ENCODE measurements around the gene FHIT.
"Not testable (repeated sequence)": the region's sequence is repeated elsewhere in the genome, so short reads cannot be mapped to it uniquely, and the experiment has no call there.

FHIT gene

GRCh38 chr3:61065451-61066011 is 185.7 kb downstream of the FHIT start:
- Histone ChIP-seq H2AFZ (ENCODE audit: low read length, unreplicated experiment) (no peak overlapping the region), H3K4me3 (ENCODE audit: low read depth, low read length) (no peak overlapping the region), H3K27me3 (ENCODE audit: insufficient read depth, low read length) (no peaks in the 10 kb centered on the region), H3K36me3 (ENCODE audit: insufficient read depth, low read length) (no peaks in the 10 kb centered on the region), H3K27ac (ENCODE audit: low read depth, low read length) (no peak overlapping the region), H3K79me2 (ENCODE audit: control insufficient read depth, insufficient read depth, low read length, unreplicated experiment) (no peaks in the 10 kb centered on the region), H3K4me1 (ENCODE audit: control insufficient read depth, insufficient read depth, low read length, unreplicated experiment) (no peaks in the 10 kb centered on the region)

GRCh38 chr3:61061092-61061723 is 190.0 kb downstream of the FHIT start:
- Histone ChIP-seq H3K27ac (ENCODE audit: low read depth, low read length) (no peak overlapping the region), H3K27me3 (ENCODE audit: insufficient read depth, low read length) (no peaks in the 10 kb centered on the region), H2AFZ (ENCODE audit: low read length, unreplicated experiment) (no peak overlapping the region)

GRCh38 chr3:61060411-61060861 is 190.8 kb downstream of the FHIT start:
- H3K4me3 ChIP-seq (ENCODE audit: low read depth, low read length), result no peak overlapping the region
- H3K27ac ChIP-seq (ENCODE audit: low read depth, low read length), result no peak overlapping the region
- no peaks in the 10 kb centered on the region for H3K27me3 ChIP-seq (ENCODE audit: insufficient read depth, low read length)
- no peak overlapping the region for H2AFZ ChIP-seq (ENCODE audit: low read length, unreplicated experiment)
- no peaks in the 10 kb centered on the region for H3K36me3 ChIP-seq (ENCODE audit: insufficient read depth, low read length)
- H3K4me1 ChIP-seq (ENCODE audit: control insufficient read depth, insufficient read depth, low read length, unreplicated experiment), result no peaks in the 10 kb centered on the region
- no peaks in the 10 kb centered on the region for H3K79me2 ChIP-seq (ENCODE audit: control insufficient read depth, insufficient read depth, low read length, unreplicated experiment)

More at GRCh38 chr3:61061092-61061723, 190.0 kb downstream of the FHIT start:
- H3K4me1 ChIP-seq (ENCODE audit: control insufficient read depth, insufficient read depth, low read length, unreplicated experiment), result no peaks in the 10 kb centered on the region
- H3K36me3 ChIP-seq (ENCODE audit: insufficient read depth, low read length), result no peaks in the 10 kb centered on the region
- no peaks in the 10 kb centered on the region for H3K79me2 ChIP-seq (ENCODE audit: control insufficient read depth, insufficient read depth, low read length, unreplicated experiment)
- H3K4me3 ChIP-seq (ENCODE audit: low read depth, low read length), result no peak overlapping the region

- no peaks in the 10 kb centered on the region for H3K27me3 ChIP-seq (ENCODE audit: insufficient read depth, low read length)
- no peak overlapping the region for H3K4me3 ChIP-seq (ENCODE audit: low read depth, low read length)
- H3K79me2 ChIP-seq (ENCODE audit: control insufficient read depth, insufficient read depth, low read length, unreplicated experiment), result no peaks in the 10 kb centered on the region
- H2AFZ ChIP-seq (ENCODE audit: low read length, unreplicated experiment), result no peak overlapping the region
- no peaks in the 10 kb centered on the region for H3K36me3 ChIP-seq (ENCODE audit: insufficient read depth, low read length)
- H3K27ac ChIP-seq (ENCODE audit: low read depth, low read length), result no peak overlapping the region
- H3K4me1 ChIP-seq (ENCODE audit: control insufficient read depth, insufficient read depth, low read length, unreplicated experiment), result no peaks in the 10 kb centered on the region
Measured at GRCh38 chr3:61058836-61059235, 192.4 kb downstream of the FHIT start.

GRCh38 chr3:61057464-61057863 is 193.8 kb downstream of the FHIT start:
- no peaks in the 10 kb centered on the region for H3K79me2 ChIP-seq (ENCODE audit: control insufficient read depth, insufficient read depth, low read length, unreplicated experiment)
- H3K27me3 ChIP-seq (ENCODE audit: insufficient read depth, low read length), result no peaks in the 10 kb centered on the region
- H3K4me3 ChIP-seq (ENCODE audit: low read depth, low read length), result no peak overlapping the region
- no peak overlapping the region for H2AFZ ChIP-seq (ENCODE audit: low read length, unreplicated experiment)
- no peak overlapping the region for H3K27ac ChIP-seq (ENCODE audit: low read depth, low read length)
- no peaks in the 10 kb centered on the region for H3K4me1 ChIP-seq (ENCODE audit: control insufficient read depth, insufficient read depth, low read length, unreplicated experiment)
- no peaks in the 10 kb centered on the region for H3K36me3 ChIP-seq (ENCODE audit: insufficient read depth, low read length)

GRCh38 chr3:61055447-61055846 is 195.8 kb downstream of the FHIT start:
- H3K27me3 ChIP-seq (ENCODE audit: insufficient read depth, low read length), result no peaks in the 10 kb centered on the region
- H3K27ac ChIP-seq (ENCODE audit: low read depth, low read length), result no peak overlapping the region
- no peak overlapping the region for H2AFZ ChIP-seq (ENCODE audit: low read length, unreplicated experiment)
- no peaks in the 10 kb centered on the region for H3K36me3 ChIP-seq (ENCODE audit: insufficient read depth, low read length)
- H3K4me3 ChIP-seq (ENCODE audit: low read depth, low read length), result no peak overlapping the region
- no peaks in the 10 kb centered on the region for H3K4me1 ChIP-seq (ENCODE audit: control insufficient read depth, insufficient read depth, low read length, unreplicated experiment)
- no peaks in the 10 kb centered on the region for H3K79me2 ChIP-seq (ENCODE audit: control insufficient read depth, insufficient read depth, low read length, unreplicated experiment)

GRCh38 chr3:61053781-61054496 is 197.3 kb downstream of the FHIT start:
- no peak overlapping the region for H3K27ac ChIP-seq (ENCODE audit: low read depth, low read length)
- no peaks in the 10 kb centered on the region for H3K36me3 ChIP-seq (ENCODE audit: insufficient read depth, low read length)
- H3K79me2 ChIP-seq (ENCODE audit: control insufficient read depth, insufficient read depth, low read length, unreplicated experiment), result no peaks in the 10 kb centered on the region
- H3K4me1 ChIP-seq (ENCODE audit: control insufficient read depth, insufficient read depth, low read length, unreplicated experiment), result no peaks in the 10 kb centered on the region
- no peaks in the 10 kb centered on the region for H3K27me3 ChIP-seq (ENCODE audit: insufficient read depth, low read length)
- no peak overlapping the region for H3K4me3 ChIP-seq (ENCODE audit: low read depth, low read length)
- H2AFZ ChIP-seq (ENCODE audit: low read length, unreplicated experiment), result no peak overlapping the region

GRCh38 chr3:61052851-61053250 is 198.4 kb downstream of the FHIT start:
- no peak overlapping the region for H2AFZ ChIP-seq (ENCODE audit: low read length, unreplicated experiment)
- H3K79me2 ChIP-seq (ENCODE audit: control insufficient read depth, insufficient read depth, low read length, unreplicated experiment), result no peaks in the 10 kb centered on the region

GRCh38 chr3:61051666-61052065 is 199.6 kb downstream of the FHIT start:
- Histone ChIP-seq H3K4me1 (ENCODE audit: control insufficient read depth, insufficient read depth, low read length, unreplicated experiment) (no peaks in the 10 kb centered on the region), H3K4me3 (ENCODE audit: low read depth, low read length) (no peak overlapping the region), H3K36me3 (ENCODE audit: insufficient read depth, low read length) (no peaks in the 10 kb centered on the region), H2AFZ (ENCODE audit: low read length, unreplicated experiment) (no peak overlapping the region), H3K27ac (ENCODE audit: low read depth, low read length) (no peak overlapping the region), H3K79me2 (ENCODE audit: control insufficient read depth, insufficient read depth, low read length, unreplicated experiment) (no peaks in the 10 kb centered on the region), H3K27me3 (ENCODE audit: insufficient read depth, low read length) (no peaks in the 10 kb centered on the region)

More at GRCh38 chr3:61052851-61053250, 198.4 kb downstream of the FHIT start:
- Histone ChIP-seq H3K27ac (ENCODE audit: low read depth, low read length) (no peak overlapping the region), H3K4me1 (ENCODE audit: control insufficient read depth, insufficient read depth, low read length, unreplicated experiment) (no peaks in the 10 kb centered on the region), H3K4me3 (ENCODE audit: low read depth, low read length) (no peak overlapping the region), H3K27me3 (ENCODE audit: insufficient read depth, low read length) (no peaks in the 10 kb centered on the region), H3K36me3 (ENCODE audit: insufficient read depth, low read length) (no peaks in the 10 kb centered on the region)

- H3K79me2 ChIP-seq (ENCODE audit: control insufficient read depth, insufficient read depth, low read length, unreplicated experiment); H3K4me1 ChIP-seq (ENCODE audit: control insufficient read depth, insufficient read depth, low read length, unreplicated experiment); H3K27ac ChIP-seq (ENCODE audit: low read depth, low read length); H3K27me3 ChIP-seq (ENCODE audit: insufficient read depth, low read length); H2AFZ ChIP-seq (ENCODE audit: low read length, unreplicated experiment); H3K36me3 ChIP-seq (ENCODE audit: insufficient read depth, low read length); H3K4me3 ChIP-seq (ENCODE audit: low read depth, low read length): not testable (repeated sequence)
Measured at GRCh38 chr3:61045169-61045568, 206.1 kb downstream of the FHIT start.

- no peaks in the 10 kb centered on the region for H3K4me1 ChIP-seq (ENCODE audit: control insufficient read depth, insufficient read depth, low read length, unreplicated experiment)
- no peak overlapping the region for H3K27ac ChIP-seq (ENCODE audit: low read depth, low read length)
- H2AFZ ChIP-seq (ENCODE audit: low read length, unreplicated experiment), result no peak overlapping the region
- H3K27me3 ChIP-seq (ENCODE audit: insufficient read depth, low read length), result no peaks in the 10 kb centered on the region
- H3K79me2 ChIP-seq (ENCODE audit: control insufficient read depth, insufficient read depth, low read length, unreplicated experiment), result no peaks in the 10 kb centered on the region
- no peak overlapping the region for H3K4me3 ChIP-seq (ENCODE audit: low read depth, low read length)
- H3K36me3 ChIP-seq (ENCODE audit: insufficient read depth, low read length), result no peaks in the 10 kb centered on the region
Measured at GRCh38 chr3:61043156-61043555, 208.1 kb downstream of the FHIT start.

All from ACC112 (cell line).